Left cardiac atrium (tissue), 4 donors: ENCODE measurements around the gene SLIT2. TPM values are rescaled to one million over a fixed set of nuclear protein-coding genes. Genes with fewer than 3 reads are reported as not detected.

Experiments used
- ATAC-seq, 2 donors: fragments of 200-7000 bp; cut with Tn5 transposase; one replicate each; pipeline ENCODE4 v1.9.1; 2020; ENCODE audit warnings: mild to moderate bottlenecking in 2 of 2, moderate library complexity in 2 of 2
- DNase-seq: peaks from one replicate; pipeline ENCODE4 v3.0.0-alpha.2; 2020
- intact Hi-C, 2 donors: fragments of 100-400 bp; cut with DNase I; formaldehyde crosslinking; loops; one replicate each; pipeline versions ENCODE4 v1.14.1 to v1.15.1; 2022 to 2023
- total RNA-seq, 2 donors: library from RNA; stranded (reverse); fragmentation: NEBNext Ultra II Directional; extraction: Animal tissue kit (Norgen Biotek cat#: 25700); gene quantifications; one replicate each; pipeline ENCODE4 v1.2.1, GENCODE V29; 2021
- donor health status: DM: no; HTN: yes; CAD: no.
- donor health status: DM: no; HTN: yes; CAD: no; lungs with severe emphysema.
- donor health status: DM: yes; HTN: yes; CAD: no.
- donor health status: Dilated cardiomyopathy.

SLIT2 gene
- total RNA-seq, 2 donors from 2014 or later = 11.2 to 14.9 TPM

- DNase-seq (no peak), ATAC-seq (no peak)
- intact Hi-C loops = loop anchor here in 1 of 2 donors (10.0 kb wide), 1 partner anchor 942 kb away; no protein-coding TSS in a partner anchor
These were observed 4.7 kb downstream of the SLIT2 start for GRCh38 chr4:20256381-20256881.

- ATAC-seq (no peak), DNase-seq (no peak)
- intact Hi-C loops = loop anchor here in 1 of 2 donors (10.0 kb wide), 1 partner anchor 945 kb away; no protein-coding TSS in a partner anchor
These were observed 8.0 kb downstream of the SLIT2 start for GRCh38 chr4:20259707-20260106.

GRCh38 chr4:20260821-20261220 lies 9.1 kb downstream of the SLIT2 start:
- intact Hi-C loops = no loop called here
- DNase-seq (no peak), ATAC-seq (no peak)

- intact Hi-C loops = no loop called here
- no peak for ATAC-seq
- no peak for DNase-seq
These were observed 10.5 kb downstream of the SLIT2 start for GRCh38 chr4:20262221-20262620.

- ATAC-seq = no peak
- DNase-seq = no peak
- intact Hi-C loops = no loop called here
These were observed 13.0 kb downstream of the SLIT2 start for GRCh38 chr4:20264688-20265087.

GRCh38 chr4:20265726-20266125 lies 14.0 kb downstream of the SLIT2 start:
- no peak for DNase-seq
- no peak for ATAC-seq
- intact Hi-C loops = no loop called here

GRCh38 chr4:20266215-20267082 lies 14.7 kb downstream of the SLIT2 start:
- DNase-seq (peak; percentile 14), ATAC-seq (peak; percentile 67 to 71)
- intact Hi-C loops = no loop called here

GRCh38 chr4:20268028-20268427 lies 16.3 kb downstream of the SLIT2 start:
- DNase-seq = no peak

GRCh38 chr4:20269320-20269719 lies 17.6 kb downstream of the SLIT2 start:
- intact Hi-C loops = no loop called here
- ATAC-seq (no peak), DNase-seq (no peak)

More at GRCh38 chr4:20268028-20268427, 16.3 kb downstream of the SLIT2 start:
- intact Hi-C loops = no loop called here
- ATAC-seq = no peak

- no peak for ATAC-seq
These were observed 20.2 kb downstream of the SLIT2 start for GRCh38 chr4:20271950-20272349.

GRCh38 chr4:20272411-20272872 lies 20.7 kb downstream of the SLIT2 start:
- no peak for ATAC-seq
- intact Hi-C loops = no loop called here

More at GRCh38 chr4:20271950-20272349, 20.2 kb downstream of the SLIT2 start:
- no peak for DNase-seq
- intact Hi-C loops = no loop called here

GRCh38 chr4:20273793-20274192 lies 22.1 kb downstream of the SLIT2 start:
- DNase-seq = no peak
- peak in 1 of 2 donors; percentile 25 for ATAC-seq
- intact Hi-C loops = no loop called here

More at GRCh38 chr4:20272411-20272872, 20.7 kb downstream of the SLIT2 start:
- no peak for DNase-seq

- ATAC-seq (no peak), DNase-seq (no peak)
- intact Hi-C loops = no loop called here
These were observed 25.1 kb downstream of the SLIT2 start for GRCh38 chr4:20276848-20277247.

- ATAC-seq = no peak
- intact Hi-C loops = no loop called here
- no peak for DNase-seq
These were observed 26.5 kb downstream of the SLIT2 start for GRCh38 chr4:20278195-20278594.

- ATAC-seq = no peak
- intact Hi-C loops = no loop called here
- DNase-seq = no peak
These were observed 27.7 kb downstream of the SLIT2 start for GRCh38 chr4:20279381-20279780.

- DNase-seq (no peak), ATAC-seq (no peak)
- intact Hi-C loops = no loop called here
These were observed 29.7 kb downstream of the SLIT2 start for GRCh38 chr4:20281453-20281852.

GRCh38 chr4:20283039-20283438 lies 31.3 kb downstream of the SLIT2 start:
- intact Hi-C loops = no loop called here
- no peak for ATAC-seq

GRCh38 chr4:20284990-20285389 lies 33.3 kb downstream of the SLIT2 start:
- intact Hi-C loops = no loop called here
- ATAC-seq = peak in 1 of 2 donors; percentile 90

More at GRCh38 chr4:20283039-20283438, 31.3 kb downstream of the SLIT2 start:
- no peak for DNase-seq

GRCh38 chr4:20287246-20287645 lies 35.5 kb downstream of the SLIT2 start:
- intact Hi-C loops = no loop called here
- no peak for DNase-seq
- no peak for ATAC-seq

More at GRCh38 chr4:20284990-20285389, 33.3 kb downstream of the SLIT2 start:
- DNase-seq = no peak

GRCh38 chr4:20288047-20288650 lies 36.4 kb downstream of the SLIT2 start:
- intact Hi-C loops = no loop called here
- no peak for ATAC-seq

More at GRCh38 chr4:20288047-20288650, 36.4 kb downstream of the SLIT2 start:
- DNase-seq = no peak
